Measurements from ENCODE around the gene PROCA1. TPM values are rescaled to one million over a fixed set of nuclear protein-coding genes. Genes with fewer than 3 reads are reported as not detected.

Gene PROCA1
- total RNA-seq, 4 donors from 2014 or later: 1.7 to 3.5 (median 3.1) TPM; not detected in 1

- H3K4me3 ChIP-seq: no peak overlapping the region
- peaks cover 0 to 9% (median 0%) of the 10 kb centered on the region in 4 donors for H3K4me1 ChIP-seq
- H3K27ac ChIP-seq: no peak overlapping the region
- no peak for DNase-seq
- TF ChIP-seq POLR2A (IDR thresholded peaks at IDR 0.05): no peak
- TF ChIP-seq, protein P1, sequence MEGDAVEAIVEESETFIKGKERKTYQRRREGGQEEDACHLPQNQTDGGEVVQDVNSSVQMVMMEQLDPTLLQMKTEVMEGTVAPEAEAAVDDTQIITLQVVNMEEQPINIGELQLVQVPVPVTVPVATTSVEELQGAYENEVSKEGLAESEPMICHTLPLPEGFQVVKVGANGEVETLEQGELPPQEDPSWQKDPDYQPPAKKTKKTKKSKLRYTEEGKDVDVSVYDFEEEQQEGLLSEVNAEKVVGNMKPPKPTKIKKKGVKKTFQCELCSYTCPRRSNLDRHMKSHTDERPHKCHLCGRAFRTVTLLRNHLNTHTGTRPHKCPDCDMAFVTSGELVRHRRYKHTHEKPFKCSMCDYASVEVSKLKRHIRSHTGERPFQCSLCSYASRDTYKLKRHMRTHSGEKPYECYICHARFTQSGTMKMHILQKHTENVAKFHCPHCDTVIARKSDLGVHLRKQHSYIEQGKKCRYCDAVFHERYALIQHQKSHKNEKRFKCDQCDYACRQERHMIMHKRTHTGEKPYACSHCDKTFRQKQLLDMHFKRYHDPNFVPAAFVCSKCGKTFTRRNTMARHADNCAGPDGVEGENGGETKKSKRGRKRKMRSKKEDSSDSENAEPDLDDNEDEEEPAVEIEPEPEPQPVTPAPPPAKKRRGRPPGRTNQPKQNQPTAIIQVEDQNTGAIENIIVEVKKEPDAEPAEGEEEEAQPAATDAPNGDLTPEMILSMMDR (IDR thresholded peaks at IDR 0.05): no peak
- H3K27me3 ChIP-seq: no peaks in the 10 kb centered on the region
- no peaks in the 10 kb centered on the region for H3K9me3 ChIP-seq
- H3K36me3 ChIP-seq: peaks cover 0 to 57% (median 0%) of the 10 kb centered on the region in 3 donors
These were observed 44.5 kb upstream of the PROCA1 start for GRCh38 chr17:28756049-28756804.

GRCh38 chr17:28755486-28755885 lies 43.8 kb upstream of the PROCA1 start:
- Histone ChIP-seq H3K4me3 (no peak overlapping the region), H3K9me3 (no peaks in the 10 kb centered on the region), H3K4me1 (peaks cover 0 to 1% (median 0%) of the 10 kb centered on the region in 4 donors), H3K27me3 (no peaks in the 10 kb centered on the region), H3K36me3 (peaks cover 0 to 57% (median 0%) of the 10 kb centered on the region in 3 donors), H3K27ac (no peak overlapping the region)
- TF ChIP-seq, protein P1 (IDR thresholded peaks at IDR 0.05): no peak
- no peak for DNase-seq

DNA sequence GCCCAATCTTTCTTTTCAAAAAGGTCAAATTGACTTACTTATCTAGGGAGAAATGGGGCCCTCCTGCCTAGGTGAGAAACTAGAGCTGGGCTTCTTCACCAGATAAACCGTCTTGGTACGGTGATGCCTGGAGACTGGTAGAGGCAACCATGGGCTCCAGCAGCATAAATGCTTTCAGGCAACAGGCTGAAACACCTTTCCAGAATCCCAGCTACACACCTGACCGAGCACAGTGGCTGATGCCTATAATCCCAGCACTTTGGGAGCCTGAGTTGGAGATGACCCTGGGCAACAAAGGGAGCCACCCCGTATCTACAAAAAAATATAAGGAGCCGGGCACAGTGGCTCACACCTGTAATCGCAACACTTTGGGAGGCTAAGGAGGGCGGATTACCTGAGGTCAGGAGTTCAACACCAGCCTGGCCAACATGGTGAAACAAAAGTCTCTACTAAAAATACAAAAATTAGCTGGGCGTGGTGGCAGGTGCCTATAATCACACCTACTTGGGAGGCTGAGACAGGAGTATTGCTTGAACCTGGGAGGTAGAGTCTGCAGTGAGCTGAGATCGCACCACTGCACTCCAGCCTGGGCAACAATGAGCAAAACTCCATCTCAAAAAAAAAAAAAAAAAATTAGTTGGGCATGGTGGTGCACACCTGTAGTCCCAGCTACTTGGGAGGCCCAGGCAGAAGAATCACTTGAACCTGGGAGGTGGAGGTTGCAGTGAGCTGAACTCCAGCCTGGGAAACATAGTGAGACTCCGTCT lies 40.1 kb upstream of the PROCA1 start:
- no peaks in the 10 kb centered on the region for H3K27me3 ChIP-seq
- H3K9me3 ChIP-seq: no peaks in the 10 kb centered on the region
- no peak overlapping the region for H3K4me3 ChIP-seq
- H3K36me3 ChIP-seq: peaks cover 0 to 47% (median 0%) of the 10 kb centered on the region in 3 donors
- peaks cover 3 to 31% (median 7%) of the 10 kb centered on the region in 4 donors for H3K4me1 ChIP-seq
- H3K27ac ChIP-seq: no peak overlapping the region
- no peak for DNase-seq
- TF ChIP-seq, protein P1 (IDR thresholded peaks at IDR 0.05): no peak
- no peak for TF ChIP-seq POLR2A (IDR thresholded peaks at IDR 0.05)

DNA sequence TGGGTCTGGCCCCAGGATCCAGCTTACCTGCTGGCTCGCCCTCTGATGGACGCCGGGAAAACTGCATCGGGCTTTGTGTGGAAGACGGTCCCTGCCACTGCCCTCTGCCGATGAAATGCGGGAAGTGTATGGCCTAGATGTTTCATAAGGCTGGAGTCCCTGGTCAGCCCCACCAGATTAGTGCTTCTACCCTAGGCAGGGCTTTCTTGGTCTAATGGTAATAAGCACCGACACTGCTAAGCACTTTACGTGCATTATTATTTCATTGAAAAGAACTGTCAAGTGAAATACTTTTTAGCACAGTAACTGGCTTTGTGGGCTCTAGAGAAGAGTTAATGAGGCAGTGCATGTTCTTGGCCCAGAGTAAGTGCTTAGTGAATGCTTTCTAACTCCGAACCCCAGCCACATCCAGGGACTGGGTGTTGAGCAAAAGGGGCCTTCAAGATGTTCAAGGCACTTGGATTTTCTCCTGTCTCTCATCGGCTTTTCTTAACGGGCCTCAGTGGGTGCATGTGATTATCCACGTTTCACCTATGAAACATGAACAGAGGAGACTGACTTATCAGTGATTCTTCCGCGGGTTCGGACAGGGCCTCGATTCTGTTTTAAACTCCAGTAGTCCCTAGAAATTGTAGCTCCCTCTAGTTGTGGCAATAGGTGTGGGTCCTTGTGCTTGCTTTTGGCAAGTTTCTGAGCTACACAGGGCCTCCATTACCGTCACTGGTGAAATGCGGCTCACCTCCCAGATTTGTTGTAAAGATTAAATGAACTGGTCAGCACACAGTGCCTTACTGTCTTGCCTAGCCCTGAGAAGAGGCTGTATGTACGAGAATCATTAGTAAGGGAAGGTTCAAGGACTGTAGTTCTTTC lies 38.7 kb upstream of the PROCA1 start:
- peaks cover 0 to 40% (median 0%) of the 10 kb centered on the region in 3 donors for H3K36me3 ChIP-seq
- peak overlapping the region in 1 of 4 donors; percentile 3 for H3K4me3 ChIP-seq
- peak overlapping the region; percentile 50 to 100 (median 78) for H3K27ac ChIP-seq
- TF ChIP-seq POLR2A (IDR thresholded peaks at IDR 0.05): peak in 1 of 2 donors; percentile 21
- TF ChIP-seq, protein P1 (IDR thresholded peaks at IDR 0.05): peak; percentile 100
- no peaks in the 10 kb centered on the region for H3K27me3 ChIP-seq
- peak; percentile 94 to 98 (median 98) for DNase-seq
- peaks cover 3 to 43% (median 19%) of the 10 kb centered on the region in 4 donors for H3K4me1 ChIP-seq
- H3K9me3 ChIP-seq: no peaks in the 10 kb centered on the region
